GM23338 (cell line): ENCODE data around the gene FBF1.

Experiments used
- CREB1 ChIP-seq: fragments of 250-450 bp; sonication (Bioruptor Pico); IDR thresholded peaks from 2 replicates; pipeline ENCODE4 v1.5.0; 2020; ENCODE audit warnings: low read depth, mild to moderate bottlenecking, moderate library complexity
- EZH2 ChIP-seq: fragments of 200-600 bp; sonication (generic); IDR thresholded peaks from one replicate; pipeline ENCODE4 v1.8.0; 2017; ENCODE audit warnings: antibody characterized with exemption, mild to moderate bottlenecking, low read depth; ENCODE audit not compliant: unreplicated experiment
- EZH2phosphoT487 ChIP-seq: fragments of 200-600 bp; sonication (generic); IDR thresholded peaks from one replicate; pipeline ENCODE4 v1.8.1; 2018; ENCODE audit warnings: antibody characterized with exemption; ENCODE audit not compliant: unreplicated experiment
- JUNB ChIP-seq: IDR thresholded peaks from one replicate; pipeline ENCODE4 v1.6.1; 2016; ENCODE audit warnings: antibody characterized with exemption; ENCODE audit not compliant: unreplicated experiment
- POLR2AphosphoS5 ChIP-seq: IDR thresholded peaks from 2 replicates; pipeline ENCODE4 v1.6.1; 2016; ENCODE audit warnings: antibody characterized with exemption, low read depth
- REST ChIP-seq: IDR thresholded peaks from one replicate; pipeline ENCODE4 v1.6.1; 2018; ENCODE audit warnings: antibody characterized with exemption; ENCODE audit not compliant: unreplicated experiment
- ZNF114 ChIP-seq: fragments of 250-450 bp; sonication (Bioruptor Pico); IDR thresholded peaks from 2 replicates; pipeline ENCODE4 v1.5.0; 2020; ENCODE audit warnings: mild to moderate bottlenecking, moderate library complexity
- ZNF331 ChIP-seq: fragments of 250-450 bp; sonication (Bioruptor Pico); IDR thresholded peaks from 2 replicates; pipeline ENCODE4 v1.5.0; 2020; ENCODE audit warnings: low read depth, mild to moderate bottlenecking, moderate library complexity
- TF ChIP-seq, protein P1 (sequence below), 2 experiments: fragments of 200-600 bp in 1 of 2; sonication (generic) in 1 of 2; conservative IDR thresholded peaks; 2 replicates each; pipeline versions ENCODE4 v1.5.1 to v1.6.1; 2016 to 2017; ENCODE audit warnings: antibody characterized with exemption in 2 of 2, low read depth in 2 of 2, mild to moderate bottlenecking in 2 of 2, moderate library complexity in 1 of 2
- TF ChIP-seq, protein P2 (sequence below): fragments of 250-450 bp; sonication (Bioruptor Pico); IDR thresholded peaks from 2 replicates; pipeline ENCODE4 v1.5.0; 2020; ENCODE audit warnings: mild to moderate bottlenecking, moderate library complexity
- TF ChIP-seq, protein P3 (sequence below): IDR thresholded peaks from 2 replicates; pipeline ENCODE4 v1.6.1; 2016; ENCODE audit warnings: antibody characterized with exemption

- TF ChIP-seq, protein P1, sequence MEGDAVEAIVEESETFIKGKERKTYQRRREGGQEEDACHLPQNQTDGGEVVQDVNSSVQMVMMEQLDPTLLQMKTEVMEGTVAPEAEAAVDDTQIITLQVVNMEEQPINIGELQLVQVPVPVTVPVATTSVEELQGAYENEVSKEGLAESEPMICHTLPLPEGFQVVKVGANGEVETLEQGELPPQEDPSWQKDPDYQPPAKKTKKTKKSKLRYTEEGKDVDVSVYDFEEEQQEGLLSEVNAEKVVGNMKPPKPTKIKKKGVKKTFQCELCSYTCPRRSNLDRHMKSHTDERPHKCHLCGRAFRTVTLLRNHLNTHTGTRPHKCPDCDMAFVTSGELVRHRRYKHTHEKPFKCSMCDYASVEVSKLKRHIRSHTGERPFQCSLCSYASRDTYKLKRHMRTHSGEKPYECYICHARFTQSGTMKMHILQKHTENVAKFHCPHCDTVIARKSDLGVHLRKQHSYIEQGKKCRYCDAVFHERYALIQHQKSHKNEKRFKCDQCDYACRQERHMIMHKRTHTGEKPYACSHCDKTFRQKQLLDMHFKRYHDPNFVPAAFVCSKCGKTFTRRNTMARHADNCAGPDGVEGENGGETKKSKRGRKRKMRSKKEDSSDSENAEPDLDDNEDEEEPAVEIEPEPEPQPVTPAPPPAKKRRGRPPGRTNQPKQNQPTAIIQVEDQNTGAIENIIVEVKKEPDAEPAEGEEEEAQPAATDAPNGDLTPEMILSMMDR (conservative IDR thresholded peaks at IDR 0.05; ENCODE audit: low read depth in 2 of 2), result no peak
- TF ChIP-seq, protein P2, sequence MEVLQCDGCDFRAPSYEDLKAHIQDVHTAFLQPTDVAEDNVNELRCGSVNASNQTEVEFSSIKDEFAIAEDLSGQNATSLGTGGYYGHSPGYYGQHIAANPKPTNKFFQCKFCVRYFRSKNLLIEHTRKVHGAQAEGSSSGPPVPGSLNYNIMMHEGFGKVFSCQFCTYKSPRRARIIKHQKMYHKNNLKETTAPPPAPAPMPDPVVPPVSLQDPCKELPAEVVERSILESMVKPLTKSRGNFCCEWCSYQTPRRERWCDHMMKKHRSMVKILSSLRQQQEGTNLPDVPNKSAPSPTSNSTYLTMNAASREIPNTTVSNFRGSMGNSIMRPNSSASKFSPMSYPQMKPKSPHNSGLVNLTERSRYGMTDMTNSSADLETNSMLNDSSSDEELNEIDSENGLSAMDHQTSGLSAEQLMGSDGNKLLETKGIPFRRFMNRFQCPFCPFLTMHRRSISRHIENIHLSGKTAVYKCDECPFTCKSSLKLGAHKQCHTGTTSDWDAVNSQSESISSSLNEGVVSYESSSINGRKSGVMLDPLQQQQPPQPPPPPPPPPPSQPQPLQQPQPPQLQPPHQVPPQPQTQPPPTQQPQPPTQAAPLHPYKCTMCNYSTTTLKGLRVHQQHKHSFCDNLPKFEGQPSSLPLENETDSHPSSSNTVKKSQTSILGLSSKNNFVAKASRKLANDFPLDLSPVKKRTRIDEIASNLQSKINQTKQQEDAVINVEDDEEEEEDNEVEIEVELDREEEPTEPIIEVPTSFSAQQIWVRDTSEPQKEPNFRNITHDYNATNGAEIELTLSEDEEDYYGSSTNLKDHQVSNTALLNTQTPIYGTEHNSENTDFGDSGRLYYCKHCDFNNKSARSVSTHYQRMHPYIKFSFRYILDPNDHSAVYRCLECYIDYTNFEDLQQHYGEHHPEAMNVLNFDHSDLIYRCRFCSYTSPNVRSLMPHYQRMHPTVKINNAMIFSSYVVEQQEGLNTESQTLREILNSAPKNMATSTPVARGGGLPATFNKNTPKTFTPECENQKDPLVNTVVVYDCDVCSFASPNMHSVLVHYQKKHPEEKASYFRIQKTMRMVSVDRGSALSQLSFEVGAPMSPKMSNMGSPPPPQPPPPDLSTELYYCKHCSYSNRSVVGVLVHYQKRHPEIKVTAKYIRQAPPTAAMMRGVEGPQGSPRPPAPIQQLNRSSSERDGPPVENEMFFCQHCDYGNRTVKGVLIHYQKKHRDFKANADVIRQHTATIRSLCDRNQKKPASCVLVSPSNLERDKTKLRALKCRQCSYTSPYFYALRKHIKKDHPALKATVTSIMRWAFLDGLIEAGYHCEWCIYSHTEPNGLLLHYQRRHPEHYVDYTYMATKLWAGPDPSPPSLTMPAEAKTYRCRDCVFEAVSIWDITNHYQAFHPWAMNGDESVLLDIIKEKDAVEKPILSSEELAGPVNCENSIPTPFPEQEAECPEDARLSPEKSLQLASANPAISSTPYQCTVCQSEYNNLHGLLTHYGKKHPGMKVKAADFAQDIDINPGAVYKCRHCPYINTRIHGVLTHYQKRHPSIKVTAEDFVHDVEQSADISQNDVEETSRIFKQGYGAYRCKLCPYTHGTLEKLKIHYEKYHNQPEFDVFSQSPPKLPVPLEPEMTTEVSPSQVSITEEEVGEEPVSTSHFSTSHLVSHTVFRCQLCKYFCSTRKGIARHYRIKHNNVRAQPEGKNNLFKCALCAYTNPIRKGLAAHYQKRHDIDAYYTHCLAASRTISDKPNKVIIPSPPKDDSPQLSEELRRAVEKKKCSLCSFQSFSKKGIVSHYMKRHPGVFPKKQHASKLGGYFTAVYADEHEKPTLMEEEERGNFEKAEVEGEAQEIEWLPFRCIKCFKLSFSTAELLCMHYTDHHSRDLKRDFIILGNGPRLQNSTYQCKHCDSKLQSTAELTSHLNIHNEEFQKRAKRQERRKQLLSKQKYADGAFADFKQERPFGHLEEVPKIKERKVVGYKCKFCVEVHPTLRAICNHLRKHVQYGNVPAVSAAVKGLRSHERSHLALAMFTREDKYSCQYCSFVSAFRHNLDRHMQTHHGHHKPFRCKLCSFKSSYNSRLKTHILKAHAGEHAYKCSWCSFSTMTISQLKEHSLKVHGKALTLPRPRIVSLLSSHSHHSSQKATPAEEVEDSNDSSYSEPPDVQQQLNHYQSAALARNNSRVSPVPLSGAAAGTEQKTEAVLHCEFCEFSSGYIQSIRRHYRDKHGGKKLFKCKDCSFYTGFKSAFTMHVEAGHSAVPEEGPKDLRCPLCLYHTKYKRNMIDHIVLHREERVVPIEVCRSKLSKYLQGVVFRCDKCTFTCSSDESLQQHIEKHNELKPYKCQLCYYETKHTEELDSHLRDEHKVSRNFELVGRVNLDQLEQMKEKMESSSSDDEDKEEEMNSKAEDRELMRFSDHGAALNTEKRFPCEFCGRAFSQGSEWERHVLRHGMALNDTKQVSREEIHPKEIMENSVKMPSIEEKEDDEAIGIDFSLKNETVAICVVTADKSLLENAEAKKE (CRISPR knock-in tag), result no peak
- no peak for TF ChIP-seq EZH2
- no peak for TF ChIP-seq EZH2phosphoT487
- no peak for TF ChIP-seq JUNB
- TF ChIP-seq, protein P3, sequence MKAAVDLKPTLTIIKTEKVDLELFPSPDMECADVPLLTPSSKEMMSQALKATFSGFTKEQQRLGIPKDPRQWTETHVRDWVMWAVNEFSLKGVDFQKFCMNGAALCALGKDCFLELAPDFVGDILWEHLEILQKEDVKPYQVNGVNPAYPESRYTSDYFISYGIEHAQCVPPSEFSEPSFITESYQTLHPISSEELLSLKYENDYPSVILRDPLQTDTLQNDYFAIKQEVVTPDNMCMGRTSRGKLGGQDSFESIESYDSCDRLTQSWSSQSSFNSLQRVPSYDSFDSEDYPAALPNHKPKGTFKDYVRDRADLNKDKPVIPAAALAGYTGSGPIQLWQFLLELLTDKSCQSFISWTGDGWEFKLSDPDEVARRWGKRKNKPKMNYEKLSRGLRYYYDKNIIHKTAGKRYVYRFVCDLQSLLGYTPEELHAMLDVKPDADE, result no peak
- TF ChIP-seq ZNF114 (CRISPR knock-in tag), result no peak
- no peak for TF ChIP-seq CREB1 (CRISPR knock-in tag)
- TF ChIP-seq REST, result no peak
- no peak for TF ChIP-seq ZNF331
- no peak for TF ChIP-seq POLR2AphosphoS5
These were observed 29.8 kb upstream of the FBF1 start for GRCh38 chr17:75970626-75971025.
